Common myeloid progenitor, CD34-positive (primary cell): ENCODE results near the gene SSH3.
A peak's percentile ranks its signal among the peaks of the same experiment; 100 is the strongest.

ENCODE experiments used
- CTCF ChIA-PET: fragments of 350-600 bp; sonication (Branson Sonifier 250); formaldehyde crosslinking; loops from one replicate; lab custom pipeline; 2021; ENCODE audit warnings: antibody characterized with exemption; lab: Charles Lee
- POLR2A ChIA-PET: fragments of 350-600 bp; sonication (Branson Sonifier 250); formaldehyde crosslinking; loops from one replicate; lab custom pipeline; 2021; ENCODE audit warnings: antibody characterized with exemption; lab: Charles Lee
- DNase-seq, 3 donors: peaks; one replicate each; pipeline versions ENCODE4 v3.0.0 to v3.0.0-alpha.2; 2013
- H3K27ac ChIP-seq, 2 experiments: 1 replicate in 1 of 2; 2 replicates in 1 of 2; pipeline ENCODE4 v1.7.0; 2013; ENCODE audit warnings: inconsistent platforms in 2 of 2, low read length in 2 of 2, mild to moderate bottlenecking in 2 of 2, low read depth in 1 of 2, moderate library complexity in 1 of 2; ENCODE audit not compliant: severe bottlenecking in 2 of 2, insufficient read depth in 1 of 2, poor library complexity in 1 of 2
- H3K27me3 ChIP-seq, 5 experiments: replicated peaks in 2 of 5; 1 replicate in 3 of 5; 2 replicates in 2 of 5; pipeline versions ENCODE4 v1.6.1 to v1.7.0; 2013; ENCODE audit warnings: low read length in 4 of 5, mild to moderate bottlenecking in 2 of 5, moderate library complexity in 2 of 5, inconsistent platforms in 1 of 5; ENCODE audit not compliant: insufficient read depth in 5 of 5, control insufficient read depth in 4 of 5
- H3K36me3 ChIP-seq, 4 experiments: 1 replicate in 2 of 4; 2 replicates in 2 of 4; pipeline versions ENCODE4 v1.6.1 to v1.7.0; 2013; ENCODE audit warnings: low read length in 3 of 4, control low read depth in 1 of 4, mild to moderate bottlenecking in 1 of 4; ENCODE audit not compliant: control insufficient read depth in 4 of 4, insufficient read depth in 4 of 4
- H3K4me1 ChIP-seq, 4 experiments: 1 replicate in 3 of 4; 2 replicates in 1 of 4; pipeline versions ENCODE4 v1.6.1 to v1.7.1; 2013; ENCODE audit warnings: low read length in 3 of 4, mild to moderate bottlenecking in 3 of 4, control low read depth in 1 of 4, inconsistent platforms in 1 of 4, moderate library complexity in 1 of 4; ENCODE audit not compliant: control insufficient read depth in 4 of 4, insufficient read depth in 4 of 4; ENCODE audit errors: control extremely low read depth in 1 of 4
- H3K4me3 ChIP-seq, 7 experiments: 1 replicate in 4 of 7; 2 replicates in 3 of 7; pipeline versions ENCODE4 v1.5.1 to v1.7.0; 2013; ENCODE audit warnings: mild to moderate bottlenecking in 7 of 7, low read length in 6 of 7, moderate library complexity in 6 of 7, inconsistent platforms in 2 of 7, low read depth in 2 of 7, control low read depth in 1 of 7; ENCODE audit not compliant: insufficient read depth in 4 of 7, control insufficient read depth in 1 of 7; ENCODE audit errors: extremely low read depth in 1 of 7
- H3K9me3 ChIP-seq, 5 experiments: 1 replicate in 4 of 5; 2 replicates in 1 of 5; pipeline versions ENCODE4 v1.6.1 to v1.7.1; 2013; ENCODE audit warnings: low read length in 4 of 5, mild to moderate bottlenecking in 2 of 5, inconsistent platforms in 1 of 5, low read depth in 1 of 5, moderate library complexity in 1 of 5; ENCODE audit not compliant: control insufficient read depth in 4 of 5, insufficient read depth in 2 of 5; ENCODE audit errors: control extremely low read depth in 1 of 5
- WGBS: methylation state at CpG from one replicate; pipeline ENCODE4 v1.1.5; 2013; ENCODE audit not compliant: insufficient coverage; 5-methylcytosine and 5-hydroxymethylcytosine counted together

SSH3 gene

GRCh38 chr11:67344264-67344663 is 40.9 kb downstream of the SSH3 start:
- DNase-seq = peak in 2 of 3 donors; percentile 48 to 52

GRCh38 chr11:67345247-67345919 is 42.1 kb downstream of the SSH3 start:
- 86% methylated on average over 8 of the region's 8 CpGs for WGBS
- no peaks in the 10 kb centered on the region for H3K36me3 ChIP-seq
- H3K4me1 ChIP-seq = peaks cover 0 to 31% (median 14%) of the 10 kb centered on the region in 4 experiments
- ChIA-PET CTCF (interaction anchor here (0.9 to 5.5 kb wide), 14 partner anchors 10 to 160 kb away, joined by 3 to 89 read pairs (median 14); partner anchors contain the start of genes CLCF1 and PITPNM1), POLR2A (no interaction called here)
- H3K27ac ChIP-seq = no peak overlapping the region
- no peaks in the 10 kb centered on the region for H3K9me3 ChIP-seq
- H3K4me3 ChIP-seq = no peak overlapping the region
- H3K27me3 ChIP-seq = no peaks in the 10 kb centered on the region
- DNase-seq = no peak

More at GRCh38 chr11:67344264-67344663, 40.9 kb downstream of the SSH3 start:
- no peak overlapping the region for H3K27ac ChIP-seq
- no peaks in the 10 kb centered on the region for H3K9me3 ChIP-seq
- WGBS = 81% methylated on average over 4 of the region's 4 CpGs
- H3K36me3 ChIP-seq = no peaks in the 10 kb centered on the region
- H3K4me3 ChIP-seq = no peak overlapping the region
- H3K27me3 ChIP-seq = no peaks in the 10 kb centered on the region
- ChIA-PET POLR2A (interaction anchor here (0.6 kb wide), 1 partner anchor 147 kb away, joined by 3 read pairs; no protein-coding TSS in a partner anchor), CTCF (interaction anchor here (1.1 to 5.5 kb wide), 9 partner anchors 8 to 81 kb away, joined by 3 to 89 read pairs (median 9); no protein-coding TSS in a partner anchor)
- peaks cover 0 to 31% (median 14%) of the 10 kb centered on the region in 4 experiments for H3K4me1 ChIP-seq

GRCh38 chr11:67345920-67346819 is 42.8 kb downstream of the SSH3 start:
- DNase-seq = peak in 2 of 3 donors; percentile 49 to 54
- no peaks in the 10 kb centered on the region for H3K27me3 ChIP-seq
- H3K4me3 ChIP-seq = no peak overlapping the region
- H3K9me3 ChIP-seq = no peaks in the 10 kb centered on the region
- H3K27ac ChIP-seq = no peak overlapping the region
- H3K4me1 ChIP-seq = peaks cover 0 to 34% (median 14%) of the 10 kb centered on the region in 4 experiments
- ChIA-PET CTCF (interaction anchor here (0.5 to 5.5 kb wide), 17 partner anchors 10 to 159 kb away, joined by 3 to 89 read pairs (median 7); partner anchors contain the start of genes CLCF1 and PITPNM1), POLR2A (no interaction called here)
- 84% methylated on average over 7 of the region's 7 CpGs for WGBS
- peaks cover 0 to 3% (median 0%) of the 10 kb centered on the region in 4 experiments for H3K36me3 ChIP-seq

- H3K4me1 ChIP-seq = peaks cover 4 to 51% (median 30%) of the 10 kb centered on the region in 4 experiments
- POLR2A ChIA-PET = interaction anchor here (0.6 to 1.0 kb wide), 3 partner anchors 14 to 168 kb away, joined by 3 to 4 read pairs (median 3); no protein-coding TSS in a partner anchor
- CTCF ChIA-PET = interaction anchor here (0.8 to 20.0 kb wide), 7 partner anchors 8 to 39 kb away, joined by 3 to 892 read pairs (median 21); partner anchors contain the start of genes CLCF1 and RAD9A
- H3K36me3 ChIP-seq = peaks cover 0 to 4% (median 0%) of the 10 kb centered on the region in 4 experiments
- H3K27me3 ChIP-seq = no peaks in the 10 kb centered on the region
- H3K27ac ChIP-seq = no peak overlapping the region
- 65% methylated on average over 8 of the region's 11 CpGs for WGBS
- H3K4me3 ChIP-seq = no peak overlapping the region
- no peaks in the 10 kb centered on the region for H3K9me3 ChIP-seq
- no peak for DNase-seq
Measured at GRCh38 chr11:67347964-67348749, 44.8 kb downstream of the SSH3 start.

- WGBS = 98% methylated on average over 5 of the region's 5 CpGs
- peaks cover 0 to 4% (median 0%) of the 10 kb centered on the region in 4 experiments for H3K36me3 ChIP-seq
- H3K27me3 ChIP-seq = no peaks in the 10 kb centered on the region
- H3K4me1 ChIP-seq = peaks cover 5 to 53% (median 35%) of the 10 kb centered on the region in 4 experiments
- H3K9me3 ChIP-seq = no peaks in the 10 kb centered on the region
- H3K4me3 ChIP-seq = no peak overlapping the region
- no peak overlapping the region for H3K27ac ChIP-seq
- ChIA-PET POLR2A (no interaction called here), CTCF (interaction anchor here (0.6 to 20.0 kb wide), 8 partner anchors 9 to 32 kb away, joined by 3 to 892 read pairs (median 3); partner anchors contain the start of genes CLCF1 and RAD9A)
- DNase-seq = no peak
Measured at GRCh38 chr11:67349036-67349435, 45.7 kb downstream of the SSH3 start.

- no peak for DNase-seq
- Histone ChIP-seq H3K36me3 (peaks cover 0 to 4% (median 0%) of the 10 kb centered on the region in 4 experiments), H3K27me3 (no peaks in the 10 kb centered on the region), H3K27ac (no peak overlapping the region), H3K4me3 (no peak overlapping the region), H3K4me1 (peaks cover 7 to 53% (median 35%) of the 10 kb centered on the region in 4 experiments), H3K9me3 (no peaks in the 10 kb centered on the region)
- ChIA-PET POLR2A (no interaction called here), CTCF (interaction anchor here (0.6 to 20.0 kb wide), 8 partner anchors 9 to 32 kb away, joined by 3 to 892 read pairs (median 3); partner anchors contain the start of genes CLCF1 and RAD9A)
- WGBS = 96% methylated on average over 2 of the region's 2 CpGs
Measured at GRCh38 chr11:67349457-67349856, 46.1 kb downstream of the SSH3 start.
